ENCODE results near the gene EPC1. TPM values are rescaled to one million over a fixed set of nuclear protein-coding genes. Genes with fewer than 3 reads are reported as not detected.

EPC1 gene
- total RNA-seq, 2 experiments from 2014 or later: 173 to 181 TPM

DNA sequence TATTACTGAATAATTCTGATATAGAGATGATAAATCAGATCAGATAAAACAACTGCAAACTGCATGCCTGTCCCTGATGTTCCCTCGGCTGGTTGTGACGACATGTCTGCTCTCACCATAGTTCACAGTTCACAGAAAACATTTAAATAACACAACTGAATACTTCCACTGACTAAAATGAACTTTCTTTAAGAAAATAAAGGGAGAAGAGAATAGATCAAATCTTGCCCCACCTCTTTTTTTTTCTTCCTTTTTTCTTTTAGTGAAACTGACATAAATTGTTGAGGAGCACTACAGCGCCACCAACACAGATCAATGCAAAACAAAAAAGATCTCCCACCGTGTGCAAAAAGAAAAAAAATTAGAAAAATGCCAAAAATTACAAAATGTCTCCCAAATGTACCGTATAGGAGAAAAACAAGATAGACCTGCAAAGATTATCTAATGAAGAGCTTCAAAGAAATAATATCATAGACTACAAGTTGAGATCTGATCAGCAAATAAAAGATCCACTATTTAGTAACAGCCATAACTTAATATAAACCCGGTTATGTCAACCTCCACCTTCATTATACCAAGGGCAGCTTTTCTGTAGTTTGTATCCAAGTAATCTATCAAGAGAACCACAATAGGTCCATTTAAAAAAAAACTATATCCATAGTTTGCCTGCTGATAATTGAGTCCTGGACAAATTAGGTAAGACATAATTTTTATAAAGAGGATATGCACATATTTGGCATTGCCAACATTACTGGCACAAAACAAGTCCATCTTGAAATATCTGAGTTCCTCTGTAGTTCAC lies 30.7 kb upstream of the EPC1 start:
- TF ChIP-seq, protein P1, sequence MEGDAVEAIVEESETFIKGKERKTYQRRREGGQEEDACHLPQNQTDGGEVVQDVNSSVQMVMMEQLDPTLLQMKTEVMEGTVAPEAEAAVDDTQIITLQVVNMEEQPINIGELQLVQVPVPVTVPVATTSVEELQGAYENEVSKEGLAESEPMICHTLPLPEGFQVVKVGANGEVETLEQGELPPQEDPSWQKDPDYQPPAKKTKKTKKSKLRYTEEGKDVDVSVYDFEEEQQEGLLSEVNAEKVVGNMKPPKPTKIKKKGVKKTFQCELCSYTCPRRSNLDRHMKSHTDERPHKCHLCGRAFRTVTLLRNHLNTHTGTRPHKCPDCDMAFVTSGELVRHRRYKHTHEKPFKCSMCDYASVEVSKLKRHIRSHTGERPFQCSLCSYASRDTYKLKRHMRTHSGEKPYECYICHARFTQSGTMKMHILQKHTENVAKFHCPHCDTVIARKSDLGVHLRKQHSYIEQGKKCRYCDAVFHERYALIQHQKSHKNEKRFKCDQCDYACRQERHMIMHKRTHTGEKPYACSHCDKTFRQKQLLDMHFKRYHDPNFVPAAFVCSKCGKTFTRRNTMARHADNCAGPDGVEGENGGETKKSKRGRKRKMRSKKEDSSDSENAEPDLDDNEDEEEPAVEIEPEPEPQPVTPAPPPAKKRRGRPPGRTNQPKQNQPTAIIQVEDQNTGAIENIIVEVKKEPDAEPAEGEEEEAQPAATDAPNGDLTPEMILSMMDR (IDR thresholded peaks at IDR 0.05): peak; percentile 60
- H3K9me3 Mint-ChIP-seq: no peaks in the 10 kb centered on the region
- Histone ChIP-seq H3K4me3 (ENCODE audit: low read length) (peak overlapping the region; percentile 79), H3K4me1 (ENCODE audit: insufficient read depth, low read length) (peaks cover 3% of the 10 kb centered on the region), H3K36me3 (ENCODE audit: insufficient read depth, low read length) (peaks cover 3% of the 10 kb centered on the region), H3K27me3 (ENCODE audit: control insufficient read depth in 1 of 2, insufficient read depth in 2 of 2, low read length in 2 of 2) (no peaks in the 10 kb centered on the region), H3K9me3 (ENCODE audit: control insufficient read depth in 1 of 2, insufficient read depth in 1 of 2, low read length in 2 of 2) (no peaks in the 10 kb centered on the region), H3K27ac (ENCODE audit: low read depth in 1 of 2, low read length in 2 of 2) (peak overlapping the region; percentile 61 to 81)
- DNase-seq: peak in 6 of 14 experiments; percentile 27 to 81 (median 62)
- peaks cover 28% of the 10 kb centered on the region for H3K4me1 Mint-ChIP-seq (ENCODE audit: low read depth)
- intact Hi-C loops (cut with DNase I, micrococcal nuclease): loop anchor here in 1 of 2 experiments (1.0 to 10.0 kb wide), 6 partner anchors 30 to 627 kb away; partner anchors contain the start of genes CCDC7, EPC1 and KIF5B
- H3K4me3 Mint-ChIP-seq: no peak overlapping the region
- H3K27me3 Mint-ChIP-seq: no peaks in the 10 kb centered on the region
- peak; percentile 42 for ATAC-seq (ENCODE audit: poor library complexity)
- CTCF ChIA-PET: interaction anchor here (0.6 to 4.9 kb wide), 11 partner anchors 7 to 127 kb away, joined by 3 to 30 read pairs (median 4); partner anchors contain the start of genes CCDC7 and EPC1
- no peak overlapping the region for H3K27ac Mint-ChIP-seq
- peaks cover 18% of the 10 kb centered on the region for H3K36me3 Mint-ChIP-seq (ENCODE audit: low read depth)
- POLR2A ChIA-PET: interaction anchor here (0.6 to 7.8 kb wide), 27 partner anchors 8 to 785 kb away, joined by 3 to 109 read pairs (median 7); partner anchors contain the start of genes CCDC7, EPC1, ITGB1 and KIF5B

DNA sequence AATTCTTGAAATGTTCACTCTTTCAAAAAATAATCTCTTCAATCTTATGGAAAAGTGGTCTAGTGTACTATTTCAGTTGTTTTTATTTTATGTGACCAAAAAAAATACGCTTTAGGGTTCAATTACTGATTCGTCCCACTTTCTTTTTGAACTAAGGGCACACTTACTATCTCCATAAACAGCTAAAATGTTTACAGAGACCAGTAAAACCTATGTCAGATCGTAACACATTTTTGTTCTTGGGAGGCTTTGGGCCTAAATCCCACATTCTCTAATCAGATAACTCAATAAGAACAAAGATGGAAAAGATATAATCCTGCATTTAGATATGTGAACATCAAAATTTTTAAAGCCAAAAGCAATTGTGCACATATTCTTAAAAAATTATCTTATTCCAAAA lies 29.8 kb upstream of the EPC1 start:
- DNase-seq: no peak
- Mint-ChIP-seq H3K4me1 (ENCODE audit: low read depth) (peaks cover 36% of the 10 kb centered on the region), H3K9me3 (no peaks in the 10 kb centered on the region), H3K27ac (no peak overlapping the region), H3K27me3 (no peaks in the 10 kb centered on the region), H3K36me3 (ENCODE audit: low read depth) (peaks cover 26% of the 10 kb centered on the region), H3K4me3 (no peak overlapping the region)
- POLR2A ChIA-PET: interaction anchor here (0.6 to 7.8 kb wide), 9 partner anchors 9 to 446 kb away, joined by 3 to 109 read pairs (median 7); partner anchors contain the start of genes CCDC7 and EPC1
- no peaks in the 10 kb centered on the region for H3K27me3 ChIP-seq (ENCODE audit: control insufficient read depth in 1 of 2, insufficient read depth in 2 of 2, low read length in 2 of 2)
- CTCF ChIA-PET: interaction anchor here (1.8 to 4.9 kb wide), 2 partner anchors 11 to 31 kb away, joined by 7 to 30 read pairs; partner anchors contain the start of gene EPC1
- peaks cover 12% of the 10 kb centered on the region for H3K36me3 ChIP-seq (ENCODE audit: insufficient read depth, low read length)
- H3K4me1 ChIP-seq (ENCODE audit: insufficient read depth, low read length): peaks cover 9% of the 10 kb centered on the region
- TF ChIP-seq, protein P1 (IDR thresholded peaks at IDR 0.05): no peak
- H3K27ac ChIP-seq (ENCODE audit: low read depth in 1 of 2, low read length in 2 of 2): peak overlapping the region in 1 of 2 donors; percentile 81
- peak overlapping the region; percentile 79 for H3K4me3 ChIP-seq (ENCODE audit: low read length)
- H3K9me3 ChIP-seq (ENCODE audit: control insufficient read depth in 1 of 2, insufficient read depth in 1 of 2, low read length in 2 of 2): no peaks in the 10 kb centered on the region
- intact Hi-C loops (cut with DNase I, micrococcal nuclease): loop anchor here in 1 of 2 experiments (1.0 to 10.0 kb wide), 4 partner anchors 29 to 628 kb away; partner anchors contain the start of genes EPC1 and KIF5B
- ATAC-seq (ENCODE audit: poor library complexity): no peak

DNA sequence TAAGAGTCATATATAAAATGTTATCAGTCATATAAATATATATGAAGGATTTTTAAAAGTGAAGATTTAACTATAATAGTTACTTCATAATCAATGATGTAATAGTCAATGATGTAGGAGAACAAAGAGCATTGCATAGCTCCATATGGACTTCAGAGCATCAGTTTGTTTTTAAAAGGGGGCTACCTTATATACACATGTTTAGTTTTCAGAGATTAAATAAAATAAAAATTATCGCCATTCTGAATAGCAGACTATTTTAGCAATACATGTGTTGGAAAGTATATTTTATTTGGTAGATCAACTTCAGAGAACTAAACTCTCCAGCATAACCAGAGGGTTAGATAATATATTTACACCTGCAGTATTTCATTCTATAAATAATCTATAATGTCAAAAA lies 29.1 kb upstream of the EPC1 start:
- no peak overlapping the region for H3K27ac Mint-ChIP-seq
- no peak overlapping the region for H3K4me3 Mint-ChIP-seq
- peaks cover 15% of the 10 kb centered on the region for H3K4me1 ChIP-seq (ENCODE audit: insufficient read depth, low read length)
- H3K27ac ChIP-seq (ENCODE audit: low read depth in 1 of 2, low read length in 2 of 2): no peak overlapping the region
- peak overlapping the region; percentile 79 for H3K4me3 ChIP-seq (ENCODE audit: low read length)
- peaks cover 17% of the 10 kb centered on the region for H3K36me3 ChIP-seq (ENCODE audit: insufficient read depth, low read length)
- no peak for DNase-seq
- ChIA-PET CTCF (interaction anchor here (4.9 kb wide), 1 partner anchor 30 kb away, joined by 30 read pairs; the partner anchor contains the start of gene EPC1), POLR2A (interaction anchor here (0.6 to 7.8 kb wide), 7 partner anchors 12 to 1672 kb away, joined by 3 to 109 read pairs (median 6); partner anchors contain the start of genes CCDC7 and EPC1)
- TF ChIP-seq, protein P1 (IDR thresholded peaks at IDR 0.05): no peak
- no peaks in the 10 kb centered on the region for H3K27me3 ChIP-seq (ENCODE audit: control insufficient read depth in 1 of 2, insufficient read depth in 2 of 2, low read length in 2 of 2)
- H3K9me3 Mint-ChIP-seq: no peaks in the 10 kb centered on the region
- intact Hi-C loops (cut with DNase I, micrococcal nuclease): loop anchor here in 1 of 2 experiments (5.0 to 10.0 kb wide), 3 partner anchors 44 to 629 kb away; partner anchors contain the start of gene KIF5B
- H3K9me3 ChIP-seq (ENCODE audit: control insufficient read depth in 1 of 2, insufficient read depth in 1 of 2, low read length in 2 of 2): no peaks in the 10 kb centered on the region
- no peaks in the 10 kb centered on the region for H3K27me3 Mint-ChIP-seq
- H3K4me1 Mint-ChIP-seq (ENCODE audit: low read depth): peaks cover 42% of the 10 kb centered on the region
- no peak for ATAC-seq (ENCODE audit: poor library complexity)
- peaks cover 31% of the 10 kb centered on the region for H3K36me3 Mint-ChIP-seq (ENCODE audit: low read depth)
